GM12891 (cell line): ENCODE data around the gene EVI2A.

Source experiments
- PAX5 ChIP-seq: IDR thresholded peaks from 2 replicates; pipeline ENCODE4 v1.6.1; 2011; ENCODE audit warnings: low read length, moderate library complexity, mild to moderate bottlenecking; ENCODE audit not compliant: insufficient read depth, severe bottlenecking
- POLR2A ChIP-seq: IDR thresholded peaks from 2 replicates; pipeline ENCODE4 v1.6.1; 2011; ENCODE audit warnings: low read depth, low read length, control low read depth
- POLR2AphosphoS5 ChIP-seq: IDR thresholded peaks from 2 replicates; pipeline ENCODE4 v1.6.1; 2011; ENCODE audit warnings: low read depth, low read length, control low read depth
- POU2F2 ChIP-seq: IDR thresholded peaks from 2 replicates; pipeline ENCODE4 v1.6.1; 2011; ENCODE audit warnings: low read depth, mild to moderate bottlenecking, control low read depth, low read length, moderate library complexity
- SPI1 ChIP-seq: IDR thresholded peaks from 2 replicates; pipeline ENCODE4 v1.6.1; 2011; ENCODE audit warnings: low read depth, low read length, control low read depth
- TAF1 ChIP-seq: IDR thresholded peaks from 2 replicates; pipeline ENCODE4 v1.6.1; 2011; ENCODE audit warnings: low read depth, low read length, control low read depth

DNA sequence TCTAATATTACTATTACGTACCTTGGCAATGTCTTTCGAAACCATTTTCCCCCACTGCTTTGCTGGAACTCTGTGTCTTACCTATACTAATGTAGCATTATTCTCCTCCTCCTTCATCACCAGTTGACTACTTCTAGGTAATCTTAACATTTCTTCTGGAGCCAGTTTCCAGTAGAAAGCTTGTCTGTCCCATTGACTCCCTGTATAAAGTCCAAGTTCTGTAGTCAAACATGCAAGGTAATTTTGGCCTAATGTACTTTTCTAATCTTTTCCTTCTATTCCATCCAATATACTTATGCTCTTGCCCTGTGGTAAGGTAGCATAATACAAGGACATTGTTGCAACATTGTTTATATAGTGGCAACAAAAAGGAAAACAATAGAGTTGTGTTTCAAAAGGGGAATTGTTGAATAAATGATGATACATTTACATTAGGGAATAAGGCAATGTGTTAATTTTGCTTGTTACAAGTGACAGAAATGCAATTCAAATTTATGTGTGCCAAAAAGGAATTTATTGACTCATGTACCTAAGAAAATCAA, 52.3 kb downstream of the EVI2A start:
- no peak for TF ChIP-seq POLR2A
- TF ChIP-seq SPI1: no peak
- no peak for TF ChIP-seq POLR2AphosphoS5
- TF ChIP-seq TAF1: no peak
- TF ChIP-seq POU2F2: no peak
- TF ChIP-seq PAX5: no peak
